Activated B cell treated with CpG ODN at 0.5 μM for 24 hours (primary cell): ENCODE measurements around the gene MMP17. TPM values are rescaled to one million over a fixed set of nuclear protein-coding genes. Genes with fewer than 3 reads are reported as not detected.
A peak's percentile ranks its signal among the peaks of the same experiment; 100 is the strongest.

Source experiments
- ATAC-seq: fragments of 200-7000 bp; cut with Tn5 transposase; one replicate; pipeline ENCODE4 v1.10.0; 2021; ENCODE audit warnings: low read depth, mild to moderate bottlenecking, moderate library complexity
- CTCF ChIA-PET: fragments of 350-600 bp; sonication (Branson Sonifier 250); formaldehyde crosslinking; loops from one replicate; lab custom pipeline; 2021; ENCODE audit warnings: antibody characterized with exemption; lab: Charles Lee
- POLR2A ChIA-PET: fragments of 350-600 bp; sonication (Branson Sonifier 250); formaldehyde crosslinking; loops from one replicate; lab custom pipeline; 2021; ENCODE audit warnings: antibody characterized with exemption; lab: Charles Lee
- DNase-seq: peaks from one replicate; pipeline ENCODE4 v3.0.0; 2022
- H3K27ac Mint-ChIP-seq: one replicate; pipeline ENCODE4 v1.8.0; 2020; ENCODE audit warnings: mixed read lengths
- H3K27me3 Mint-ChIP-seq: one replicate; pipeline ENCODE4 v1.8.0; 2021; ENCODE audit warnings: mixed read lengths
- H3K36me3 Mint-ChIP-seq: one replicate; pipeline ENCODE4 v1.8.0; 2021; ENCODE audit warnings: low read depth, mixed read lengths
- H3K4me1 Mint-ChIP-seq: one replicate; pipeline ENCODE4 v1.8.0; 2021; ENCODE audit warnings: mixed read lengths
- H3K4me3 Mint-ChIP-seq: one replicate; pipeline ENCODE4 v1.8.0; 2020; ENCODE audit warnings: mild to moderate bottlenecking, mixed read lengths
- H3K9me3 Mint-ChIP-seq: one replicate; pipeline ENCODE4 v1.8.0; 2020; ENCODE audit warnings: mixed read lengths
- CTCF ChIP-seq: fragments of 200-600 bp; IDR thresholded peaks from one replicate; pipeline ENCODE4 v1.8.0; 2022; ENCODE audit warnings: antibody characterized with exemption, mild to moderate bottlenecking
- intact Hi-C: fragments of 100-400 bp; cut with micrococcal nuclease; formaldehyde crosslinking; loops from one replicate; pipeline ENCODE4 v1.15.1; 2024
- total RNA-seq: library from RNA; stranded (reverse); gene quantifications from 2 replicates; pipeline ENCODE4 v1.2.3, GENCODE V29; 2022

Gene MMP17
- 8.2 and 11.3 TPM in 2 replicates for total RNA-seq

GRCh38 chr12:131827961-131828534 is at the start of gene MMP17:
MMP17 (plus strand) TSS chr12:131828393; CDS start chr12:131828495, 102 bp downstream.
- DNase-seq: peak; percentile 69
- no peak for TF ChIP-seq CTCF
- POLR2A ChIA-PET: interaction anchor here (0.7 kb wide), 1 partner anchor 19 kb away, joined by 3 read pairs; no protein-coding TSS in a partner anchor
- peak within 1 kb of the TSS; percentile 84 for H3K4me3 Mint-ChIP-seq
- CTCF ChIA-PET: interaction anchor here (2.0 to 4.3 kb wide), 2 partner anchors 54 to 73 kb away, joined by 7 to 33 read pairs; no protein-coding TSS in a partner anchor
- no peak within 1 kb of the TSS for H3K27ac Mint-ChIP-seq
- peak; percentile 77 for ATAC-seq
- no peaks in the 10 kb centered on the region for H3K36me3 Mint-ChIP-seq
- peaks cover 9% of the 10 kb centered on the region for H3K27me3 Mint-ChIP-seq
- peaks cover 35% of the 10 kb centered on the region for H3K4me1 Mint-ChIP-seq
- H3K9me3 Mint-ChIP-seq: no peaks in the 10 kb centered on the region
- intact Hi-C loops: loop anchor here (1.0 to 10.0 kb wide), 6 partner anchors 55 to 693 kb away; partner anchors contain the start of genes PUS1 and ULK1

GRCh38 chr12:131779027-131779426 is 49.2 kb upstream of the MMP17 start:
- POLR2A ChIA-PET: no interaction called here
- no peaks in the 10 kb centered on the region for H3K27me3 Mint-ChIP-seq

GRCh38 chr12:131782061-131782460 is 46.1 kb upstream of the MMP17 start:
- Mint-ChIP-seq H3K4me1 (peaks cover 18% of the 10 kb centered on the region), H3K27me3 (no peaks in the 10 kb centered on the region), H3K27ac (no peak overlapping the region), H3K9me3 (no peaks in the 10 kb centered on the region), H3K36me3 (peaks cover 61% of the 10 kb centered on the region), H3K4me3 (no peak overlapping the region)
- CTCF ChIA-PET: no interaction called here
- POLR2A ChIA-PET: no interaction called here
- intact Hi-C loops: no loop called here
- no peak for TF ChIP-seq CTCF
- DNase-seq (no peak), ATAC-seq (no peak)

More at GRCh38 chr12:131779027-131779426, 49.2 kb upstream of the MMP17 start:
- Mint-ChIP-seq H3K4me3 (no peak overlapping the region), H3K27ac (no peak overlapping the region), H3K4me1 (peaks cover 41% of the 10 kb centered on the region), H3K36me3 (peaks cover 48% of the 10 kb centered on the region), H3K9me3 (no peaks in the 10 kb centered on the region)
- intact Hi-C loops: loop anchor here (10.0 kb wide), 1 partner anchor 146 kb away; the partner anchor contains the start of gene PUS1
- DNase-seq (no peak), ATAC-seq (no peak)
- TF ChIP-seq CTCF: no peak
- CTCF ChIA-PET: no interaction called here

- peak overlapping the region; percentile 82 for H3K27ac Mint-ChIP-seq
- TF ChIP-seq CTCF: no peak
- ATAC-seq (peak; percentile 60), DNase-seq (no peak)
- ChIA-PET POLR2A (interaction anchor here (3.2 kb wide), 1 partner anchor 8 kb away, joined by 11 read pairs; no protein-coding TSS in a partner anchor), CTCF (interaction anchor here (1.1 to 2.7 kb wide), 3 partner anchors 8 to 11 kb away, joined by 4 to 7 read pairs (median 4); no protein-coding TSS in a partner anchor)
- intact Hi-C loops: no loop called here
- peaks cover 64% of the 10 kb centered on the region for H3K36me3 Mint-ChIP-seq
- H3K27me3 Mint-ChIP-seq: no peaks in the 10 kb centered on the region
- peaks cover 14% of the 10 kb centered on the region for H3K4me1 Mint-ChIP-seq
- H3K9me3 Mint-ChIP-seq: no peaks in the 10 kb centered on the region
- no peak overlapping the region for H3K4me3 Mint-ChIP-seq
Measured at GRCh38 chr12:131783915-131784541, 44.2 kb upstream of the MMP17 start.
